ENCODE measurements around the gene SNUPN.
A peak's percentile ranks its signal among the peaks of the same experiment; 100 is the strongest.

Gene SNUPN

GRCh38 chr15:75616766-75617165 lies 8.8 kb downstream of the SNUPN start:
- Histone ChIP-seq H3K36me3 (replicated peaks) (peaks cover 60% of the 10 kb centered on the region), H3K4me3 (ENCODE audit: low read depth, low read length) (no peak overlapping the region), H3K27ac (no peak overlapping the region), H3K27me3 (replicated peaks) (no peaks in the 10 kb centered on the region)
- TF ChIP-seq CTCF (IDR thresholded peaks at IDR 0.05; ENCODE audit: low read depth, low read length, missing control alignments), result no peak
- no peak for DNase-seq
- in situ Hi-C loops (cut with HindIII; ENCODE audit: low pct_ligation_motif_present, low sequenced_read_pairs), result no loop called here

DNA sequence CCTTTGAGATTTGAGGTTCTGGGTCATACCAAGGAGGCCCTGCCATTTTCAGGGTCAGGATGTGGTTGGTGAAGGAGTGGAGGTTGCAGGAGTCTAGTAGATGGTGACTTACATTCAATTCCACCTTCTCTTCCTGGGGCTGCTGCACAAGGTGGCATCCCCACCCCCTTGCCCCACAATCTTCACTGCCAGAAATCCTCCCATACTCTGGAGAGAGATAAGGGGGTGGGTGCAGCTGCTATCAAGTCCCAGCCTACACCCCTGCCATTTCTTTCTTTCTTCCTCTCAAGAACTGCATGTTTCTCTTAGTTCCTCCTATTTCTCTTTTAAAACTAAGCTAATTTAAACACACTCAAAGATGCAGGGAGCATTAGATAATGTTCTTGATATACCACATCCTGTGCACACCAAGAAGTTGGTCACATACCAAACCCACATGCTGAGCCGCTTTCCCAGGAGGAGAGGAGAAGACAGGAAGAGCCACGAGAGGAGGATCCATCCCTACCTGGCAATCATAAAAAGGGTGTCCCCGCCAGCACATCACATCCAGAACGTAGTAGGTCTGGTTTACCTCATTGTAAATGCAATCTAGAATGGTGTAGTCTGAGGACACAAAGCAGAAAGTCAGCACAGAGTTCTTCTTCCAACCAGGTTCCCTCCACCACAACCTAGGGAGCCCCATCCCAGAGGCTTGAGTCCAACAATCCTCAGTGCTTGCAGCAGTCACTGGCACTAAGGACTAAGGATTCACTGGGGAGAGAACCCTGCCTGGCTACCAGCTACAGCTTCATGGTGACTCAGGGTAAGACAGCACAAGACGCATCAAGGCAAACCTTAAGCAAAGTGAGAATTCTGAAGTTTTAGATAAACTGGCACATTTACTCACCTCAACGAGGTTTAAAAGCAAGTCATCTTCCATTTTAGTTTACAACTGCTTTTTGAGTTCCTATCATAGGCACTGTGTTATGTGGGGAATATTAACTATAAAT lies 18.5 kb downstream of the SNUPN start:
- Histone ChIP-seq H3K36me3 (replicated peaks) (peaks cover 43% of the 10 kb centered on the region), H3K4me3 (ENCODE audit: low read depth, low read length) (no peak overlapping the region), H3K27me3 (replicated peaks) (no peaks in the 10 kb centered on the region), H3K27ac (no peak overlapping the region)
- DNase-seq, result peak; percentile 29
- TF ChIP-seq CTCF (IDR thresholded peaks at IDR 0.05; ENCODE audit: low read depth, low read length, missing control alignments), result no peak
- in situ Hi-C loops (cut with HindIII; ENCODE audit: low pct_ligation_motif_present, low sequenced_read_pairs), result no loop called here

GRCh38 chr15:75606026-75606425 lies 19.5 kb downstream of the SNUPN start:
- in situ Hi-C loops (cut with HindIII; ENCODE audit: low pct_ligation_motif_present, low sequenced_read_pairs), result no loop called here
- Histone ChIP-seq H3K27me3 (replicated peaks) (no peaks in the 10 kb centered on the region), H3K4me3 (ENCODE audit: low read depth, low read length) (no peak overlapping the region), H3K27ac (no peak overlapping the region), H3K36me3 (replicated peaks) (peaks cover 49% of the 10 kb centered on the region)
- no peak for TF ChIP-seq CTCF (IDR thresholded peaks at IDR 0.05; ENCODE audit: low read depth, low read length, missing control alignments)
- DNase-seq, result no peak

- in situ Hi-C loops (cut with HindIII; ENCODE audit: low pct_ligation_motif_present, low sequenced_read_pairs), result no loop called here
- H3K27me3 ChIP-seq (replicated peaks), result no peaks in the 10 kb centered on the region
- H3K27ac ChIP-seq, result no peak overlapping the region
- DNase-seq, result no peak
- no peak for TF ChIP-seq CTCF (IDR thresholded peaks at IDR 0.05; ENCODE audit: low read depth, low read length, missing control alignments)
- peaks cover 40% of the 10 kb centered on the region for H3K36me3 ChIP-seq (replicated peaks)
- H3K4me3 ChIP-seq (ENCODE audit: low read depth, low read length), result no peak overlapping the region
Observed at GRCh38 chr15:75599401-75599800, 26.1 kb downstream of the SNUPN start.

DNA sequence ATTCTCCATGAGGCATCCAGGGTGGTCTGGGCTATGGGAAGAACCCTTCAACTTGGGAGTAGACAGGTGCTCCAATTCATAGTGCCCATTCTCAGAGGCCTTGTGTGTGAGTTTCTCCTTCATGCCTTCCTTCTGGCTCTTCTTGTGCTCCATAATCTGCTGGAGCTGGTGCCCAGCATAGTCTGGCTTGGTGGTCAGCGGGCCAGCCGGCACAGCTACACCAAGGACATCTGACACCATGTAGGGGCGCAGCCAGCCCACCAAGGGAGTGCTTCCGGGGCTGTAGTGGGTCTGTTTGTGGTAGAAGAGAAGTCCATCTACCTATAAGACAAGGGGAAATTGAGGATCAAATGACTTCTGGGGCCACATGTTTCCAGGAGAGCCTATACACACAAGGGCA lies 27.2 kb downstream of the SNUPN start:
- TF ChIP-seq CTCF (IDR thresholded peaks at IDR 0.05; ENCODE audit: low read depth, low read length, missing control alignments), result no peak
- H3K36me3 ChIP-seq (replicated peaks), result peaks cover 37% of the 10 kb centered on the region
- no peak for DNase-seq
- no peaks in the 10 kb centered on the region for H3K27me3 ChIP-seq (replicated peaks)
- no peak overlapping the region for H3K4me3 ChIP-seq (ENCODE audit: low read depth, low read length)
- no peak overlapping the region for H3K27ac ChIP-seq
- in situ Hi-C loops (cut with HindIII; ENCODE audit: low pct_ligation_motif_present, low sequenced_read_pairs), result no loop called here
